ENCODE results near the gene MOCS3.

MOCS3 gene

DNA sequence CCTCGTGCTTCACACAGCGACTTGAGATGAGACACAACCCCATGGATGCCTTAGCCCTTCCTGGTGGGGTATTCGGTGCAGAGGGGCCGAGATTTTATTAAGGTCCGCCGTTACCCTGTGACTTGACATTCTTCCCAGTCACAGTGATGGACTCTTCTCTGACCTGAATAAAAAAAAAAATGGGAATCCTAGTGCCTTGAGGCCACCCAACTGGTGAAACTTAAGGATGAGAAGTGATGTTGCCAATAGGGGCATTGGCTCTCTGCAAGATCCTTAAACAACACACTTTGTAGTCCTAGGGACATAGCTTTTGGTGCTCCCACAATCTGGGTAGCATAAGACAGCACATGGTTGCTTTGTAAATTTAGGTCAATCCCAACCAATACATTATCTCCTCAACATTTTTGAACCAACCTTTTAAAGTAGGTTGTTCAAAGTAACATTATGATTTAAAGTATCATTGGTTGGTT lies 26.6 kb upstream of the MOCS3 start:
- 64 to 81% methylated on average over 2 to 6 of the region's 6 CpGs for WGBS, 2 experiments (ENCODE audit: insufficient coverage in 2 of 2)
- H3K36me3 ChIP-seq (ENCODE audit: control insufficient read depth, insufficient read depth, low read length), result peaks cover 51% of the 10 kb centered on the region
- no peaks in the 10 kb centered on the region for H3K9me3 ChIP-seq (ENCODE audit: control insufficient read depth, low read length)
- peak overlapping the region; percentile 98 for H3K27ac ChIP-seq (ENCODE audit: low read depth, low read length, severe bottlenecking)
- H3K4me1 ChIP-seq (ENCODE audit: control insufficient read depth, insufficient read depth, low read length, poor library complexity, severe bottlenecking), result peaks cover 4% of the 10 kb centered on the region
- H3K4me3 ChIP-seq (ENCODE audit: extremely low read depth, insufficient read depth, low read length, poor library complexity, severe bottlenecking), result peak overlapping the region; percentile 39

DNA sequence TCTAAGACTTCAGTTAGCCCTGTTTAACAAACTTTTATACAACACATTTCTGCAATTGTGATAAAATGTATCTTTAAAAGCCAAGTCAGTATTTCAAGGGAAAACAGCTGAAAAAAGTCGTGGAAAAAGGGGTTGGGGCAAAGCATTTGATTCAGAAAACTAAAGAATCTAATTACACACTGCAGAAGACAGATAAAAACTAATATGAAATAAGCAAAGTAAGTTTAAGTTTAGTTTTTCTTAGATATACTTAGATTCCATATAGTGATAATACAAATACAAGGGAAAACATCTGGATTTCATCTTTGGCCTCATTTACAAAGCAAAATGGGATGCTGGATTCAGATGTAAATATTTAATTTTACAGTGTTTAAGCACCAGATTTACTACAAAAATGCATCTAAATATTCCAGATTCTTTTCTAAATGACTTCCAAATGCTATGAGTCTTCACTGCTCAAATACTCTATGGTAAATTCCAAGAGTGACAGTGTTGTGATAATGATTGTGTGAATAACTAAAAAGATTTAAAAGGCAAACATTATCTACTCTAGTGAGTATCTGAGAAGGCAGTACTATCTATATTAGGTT lies 25.8 kb upstream of the MOCS3 start:
- no peak overlapping the region for H3K27ac ChIP-seq (ENCODE audit: low read depth, low read length, severe bottlenecking)
- H3K4me1 ChIP-seq (ENCODE audit: control insufficient read depth, insufficient read depth, low read length, poor library complexity, severe bottlenecking), result peaks cover 4% of the 10 kb centered on the region
- no peaks in the 10 kb centered on the region for H3K9me3 ChIP-seq (ENCODE audit: control insufficient read depth, low read length)
- WGBS, 2 experiments (ENCODE audit: insufficient coverage in 2 of 2), result no CpG with 5 or more reads among the region's 1 CpG
- H3K36me3 ChIP-seq (ENCODE audit: control insufficient read depth, insufficient read depth, low read length), result peaks cover 52% of the 10 kb centered on the region
- no peak overlapping the region for H3K4me3 ChIP-seq (ENCODE audit: extremely low read depth, insufficient read depth, low read length, poor library complexity, severe bottlenecking)

DNA sequence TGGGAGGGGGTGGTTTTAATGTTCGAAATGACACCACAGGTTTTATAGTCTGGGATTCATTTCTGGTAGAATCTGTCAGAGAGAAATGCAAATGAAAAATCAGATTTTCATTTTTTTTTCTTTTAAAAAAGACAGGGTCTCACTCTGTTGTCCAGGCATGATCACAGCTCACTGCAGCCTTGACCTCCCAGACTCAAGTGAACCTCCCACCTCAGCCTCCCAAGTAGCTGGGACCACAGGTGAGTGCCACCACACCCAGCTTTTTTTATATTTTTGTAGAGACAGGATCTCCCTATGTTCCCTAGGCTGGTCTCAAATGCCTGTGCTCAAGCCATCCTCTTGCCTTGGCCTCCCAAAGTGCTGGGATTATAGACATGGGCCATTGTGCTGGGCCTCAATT lies 25.0 kb upstream of the MOCS3 start:
- peaks cover 47% of the 10 kb centered on the region for H3K36me3 ChIP-seq (ENCODE audit: control insufficient read depth, insufficient read depth, low read length)
- 100% methylated on average over 1 of the region's 1 CpG for WGBS, 2 experiments (ENCODE audit: insufficient coverage in 2 of 2)

DNA sequence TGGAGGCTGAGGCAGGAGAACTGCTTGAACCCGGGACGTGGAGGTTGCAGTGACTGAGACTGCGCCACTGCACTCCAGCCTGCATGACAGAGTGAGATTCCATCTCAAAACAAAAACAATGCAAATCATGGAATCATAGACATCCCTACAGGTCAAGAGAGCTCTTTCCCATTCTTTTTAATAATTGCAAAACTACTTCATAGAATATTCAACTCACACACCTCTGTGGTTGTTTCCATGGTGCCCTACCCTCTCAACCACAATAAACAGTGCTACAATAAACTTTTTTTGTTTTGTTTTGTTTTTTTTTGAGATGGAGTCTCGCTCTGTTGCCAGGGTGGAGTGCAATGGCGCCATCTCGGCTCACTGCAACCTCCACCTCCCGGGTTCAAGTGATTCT lies 15.5 kb upstream of the MOCS3 start:
- Histone ChIP-seq H3K4me1 (ENCODE audit: control insufficient read depth, insufficient read depth, low read length, poor library complexity, severe bottlenecking) (no peaks in the 10 kb centered on the region), H3K36me3 (ENCODE audit: control insufficient read depth, insufficient read depth, low read length) (peaks cover 83% of the 10 kb centered on the region), H3K27ac (ENCODE audit: low read depth, low read length, severe bottlenecking) (no peak overlapping the region), H3K4me3 (ENCODE audit: extremely low read depth, insufficient read depth, low read length, poor library complexity, severe bottlenecking) (no peak overlapping the region), H3K9me3 (ENCODE audit: control insufficient read depth, low read length) (no peaks in the 10 kb centered on the region)
- WGBS, 2 experiments (ENCODE audit: insufficient coverage in 2 of 2), result 92 to 100% methylated on average over 5 to 7 of the region's 7 CpGs

More for the DNA sequence above, 25.0 kb upstream of the MOCS3 start:
- no peaks in the 10 kb centered on the region for H3K9me3 ChIP-seq (ENCODE audit: control insufficient read depth, low read length)
- H3K4me3 ChIP-seq (ENCODE audit: extremely low read depth, insufficient read depth, low read length, poor library complexity, severe bottlenecking), result no peak overlapping the region
- H3K4me1 ChIP-seq (ENCODE audit: control insufficient read depth, insufficient read depth, low read length, poor library complexity, severe bottlenecking), result peaks cover under 1% of the 10 kb centered on the region
- no peak overlapping the region for H3K27ac ChIP-seq (ENCODE audit: low read depth, low read length, severe bottlenecking)

DNA sequence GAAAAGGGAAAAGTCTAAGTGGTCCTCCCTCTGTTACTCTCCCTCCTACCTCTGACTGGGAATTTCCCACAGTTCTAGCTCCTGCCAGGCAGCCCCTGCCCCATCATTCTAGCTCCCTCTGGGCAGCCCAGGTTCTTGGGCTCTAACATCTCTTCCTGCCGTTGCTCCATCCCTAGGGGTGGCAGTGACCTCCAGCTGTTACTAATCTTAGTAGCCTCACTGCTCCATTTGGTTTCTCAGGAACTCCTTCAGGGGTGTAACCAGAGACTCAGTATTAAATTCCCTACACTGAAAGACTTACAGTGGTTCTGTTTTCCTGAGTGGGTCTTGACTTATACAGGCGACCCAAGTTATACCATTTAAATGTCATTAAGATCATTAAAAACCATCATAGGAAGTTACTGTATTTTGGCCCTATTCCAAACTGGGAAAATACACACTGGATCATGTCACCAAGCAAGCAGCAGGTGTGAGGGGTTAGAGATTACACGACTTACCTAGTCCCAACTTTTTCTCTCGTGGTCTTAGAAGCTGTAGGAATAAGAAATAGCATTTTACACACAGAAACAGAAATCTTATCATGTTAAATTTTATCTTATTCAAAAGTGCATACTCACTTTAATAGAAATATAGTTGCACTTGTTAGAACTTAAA lies 10.4 kb upstream of the MOCS3 start:
- H3K4me3 ChIP-seq (ENCODE audit: extremely low read depth, insufficient read depth, low read length, poor library complexity, severe bottlenecking), result no peak overlapping the region
- no peak overlapping the region for H3K27ac ChIP-seq (ENCODE audit: low read depth, low read length, severe bottlenecking)
- H3K9me3 ChIP-seq (ENCODE audit: control insufficient read depth, low read length), result no peaks in the 10 kb centered on the region
- H3K36me3 ChIP-seq (ENCODE audit: control insufficient read depth, insufficient read depth, low read length), result peaks cover 86% of the 10 kb centered on the region
- WGBS, 2 experiments (ENCODE audit: insufficient coverage in 2 of 2), result 100% methylated on average over 2 of the region's 4 CpGs; no CpG with 5 or more reads in 1 of the 2 experiments
- no peaks in the 10 kb centered on the region for H3K4me1 ChIP-seq (ENCODE audit: control insufficient read depth, insufficient read depth, low read length, poor library complexity, severe bottlenecking)

DNA sequence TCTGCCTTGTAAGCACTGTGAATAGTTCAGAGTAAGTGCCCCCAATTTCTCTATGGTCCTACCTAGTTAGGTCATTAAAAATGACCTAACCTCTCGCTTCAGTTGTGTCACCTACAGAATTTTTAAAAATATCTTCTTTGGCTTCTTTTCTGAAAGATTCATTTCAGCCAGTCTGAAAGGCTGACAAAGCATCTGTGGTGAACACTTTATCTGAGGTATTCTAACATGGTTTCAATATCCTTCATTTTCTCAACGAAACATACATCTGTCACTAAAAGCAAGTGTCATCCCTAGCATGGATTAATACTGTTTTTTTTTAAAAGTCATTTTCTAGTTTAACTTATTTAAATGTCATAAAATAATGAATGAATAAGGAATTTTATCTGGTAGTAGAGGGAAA lies 5.4 kb upstream of the MOCS3 start:
- no peaks in the 10 kb centered on the region for H3K9me3 ChIP-seq (ENCODE audit: control insufficient read depth, low read length)
- H3K36me3 ChIP-seq (ENCODE audit: control insufficient read depth, insufficient read depth, low read length), result peaks cover 60% of the 10 kb centered on the region
- no peak overlapping the region for H3K27ac ChIP-seq (ENCODE audit: low read depth, low read length, severe bottlenecking)
- no peak overlapping the region for H3K4me3 ChIP-seq (ENCODE audit: extremely low read depth, insufficient read depth, low read length, poor library complexity, severe bottlenecking)
- 100% methylated on average over 1 to 2 of the region's 2 CpGs for WGBS, 2 experiments (ENCODE audit: insufficient coverage in 2 of 2)
- H3K4me1 ChIP-seq (ENCODE audit: control insufficient read depth, insufficient read depth, low read length, poor library complexity, severe bottlenecking), result no peaks in the 10 kb centered on the region

DNA sequence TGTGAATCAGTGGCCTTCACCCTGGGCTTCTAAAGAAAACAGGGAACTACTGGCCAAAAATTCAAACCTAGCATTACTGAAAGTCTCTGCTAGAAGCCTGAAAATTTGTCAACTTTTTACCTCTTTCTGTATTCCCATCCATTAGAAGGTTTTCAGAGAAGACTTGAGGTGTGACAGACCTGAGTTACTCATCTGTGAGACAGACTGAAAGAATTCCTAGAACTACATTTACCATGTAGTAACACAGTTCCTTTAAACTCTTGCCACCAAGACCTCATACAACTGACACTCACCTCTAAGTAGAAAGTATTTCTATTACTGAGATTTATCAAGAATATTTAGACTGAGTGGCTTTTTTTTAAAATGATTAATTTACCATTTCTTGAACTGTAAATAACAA lies 4.8 kb upstream of the MOCS3 start:
- Histone ChIP-seq H3K27ac (ENCODE audit: low read depth, low read length, severe bottlenecking) (no peak overlapping the region), H3K4me1 (ENCODE audit: control insufficient read depth, insufficient read depth, low read length, poor library complexity, severe bottlenecking) (no peaks in the 10 kb centered on the region), H3K36me3 (ENCODE audit: control insufficient read depth, insufficient read depth, low read length) (peaks cover 54% of the 10 kb centered on the region), H3K4me3 (ENCODE audit: extremely low read depth, insufficient read depth, low read length, poor library complexity, severe bottlenecking) (no peak overlapping the region), H3K9me3 (ENCODE audit: control insufficient read depth, low read length) (no peaks in the 10 kb centered on the region)

DNA sequence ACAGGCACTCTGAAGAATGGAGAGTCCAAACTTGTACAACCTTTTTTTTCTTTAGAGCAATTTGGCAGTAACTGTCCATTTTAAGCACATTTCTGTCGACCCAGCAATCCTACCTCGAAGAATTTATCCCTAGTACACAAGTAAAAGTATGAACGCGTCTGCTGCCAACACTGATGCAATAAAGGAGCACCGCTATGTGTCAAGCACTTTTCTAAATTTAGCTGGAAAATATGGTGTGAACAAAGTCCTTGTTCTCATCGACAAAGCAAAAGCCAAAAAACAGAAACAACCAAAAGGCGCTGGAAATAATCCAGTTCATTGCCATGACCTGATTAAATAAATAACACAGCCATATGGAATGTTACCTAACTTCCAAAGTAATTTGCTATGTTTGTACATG lies 1.3 kb upstream of the MOCS3 start:
- WGBS, 2 experiments (ENCODE audit: insufficient coverage in 2 of 2), result 26 to 48% methylated on average over 3 of the region's 7 CpGs
- H3K4me3 ChIP-seq (ENCODE audit: extremely low read depth, insufficient read depth, low read length, poor library complexity, severe bottlenecking), result peak overlapping the region; percentile 99
- H3K4me1 ChIP-seq (ENCODE audit: control insufficient read depth, insufficient read depth, low read length, poor library complexity, severe bottlenecking), result peaks cover 9% of the 10 kb centered on the region
- H3K36me3 ChIP-seq (ENCODE audit: control insufficient read depth, insufficient read depth, low read length), result peaks cover 47% of the 10 kb centered on the region
- peak overlapping the region; percentile 37 for H3K27ac ChIP-seq (ENCODE audit: low read depth, low read length, severe bottlenecking)
- H3K9me3 ChIP-seq (ENCODE audit: control insufficient read depth, low read length), result no peaks in the 10 kb centered on the region

DNA sequence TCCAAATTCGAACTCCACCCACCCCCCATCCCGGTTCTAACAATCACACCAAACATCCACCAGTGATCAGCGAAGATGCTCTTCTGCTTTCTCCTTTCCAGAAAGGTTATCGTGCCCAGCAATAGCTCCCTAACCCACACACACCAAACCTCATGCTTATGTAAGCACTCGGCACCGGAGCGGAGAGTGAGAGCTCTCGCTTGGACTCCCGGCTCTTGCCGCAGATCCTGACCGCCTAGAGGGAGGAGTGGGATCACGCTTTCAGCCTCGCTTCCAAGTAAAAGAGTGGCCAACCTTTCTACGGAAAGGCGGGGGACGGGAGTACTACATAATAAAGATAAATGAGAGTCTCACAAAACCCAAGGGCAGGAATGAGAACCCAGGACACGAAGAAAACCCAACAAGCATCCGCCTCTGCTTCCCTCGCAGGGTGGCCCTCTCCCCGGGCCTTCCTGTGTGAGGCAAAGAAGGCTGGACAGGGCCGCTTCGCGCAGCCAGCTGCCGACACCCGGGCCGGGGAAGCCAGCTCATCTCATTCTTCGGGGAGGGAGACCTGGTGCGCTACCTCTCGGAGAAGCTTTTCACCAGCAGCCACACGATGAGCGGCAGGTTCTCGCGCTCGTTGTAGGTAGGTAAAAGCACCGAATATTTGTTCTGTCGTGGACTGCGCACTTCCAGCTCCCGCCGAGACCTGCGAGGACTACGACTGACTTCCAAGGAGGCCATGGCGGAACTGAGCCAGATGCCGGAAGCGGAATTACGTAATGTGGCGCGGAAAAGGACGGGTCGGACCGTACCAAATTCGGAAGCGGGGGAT lies 612 bp upstream of the MOCS3 start, which contains the start of gene DPM1:
Gene DPM1 (minus strand): TSS at position 735 of the 817 bp plus-strand sequence. CDS start 9 bp downstream, at position 726.
- Histone ChIP-seq H3K4me3 (ENCODE audit: extremely low read depth, insufficient read depth, low read length, poor library complexity, severe bottlenecking) (peak within 1 kb of the TSS; percentile 99), H3K9me3 (ENCODE audit: control insufficient read depth, low read length) (no peaks in the 10 kb centered on the region), H3K27ac (ENCODE audit: low read depth, low read length, severe bottlenecking) (peak within 1 kb of the TSS; percentile 95), H3K4me1 (ENCODE audit: control insufficient read depth, insufficient read depth, low read length, poor library complexity, severe bottlenecking) (peaks cover 9% of the 10 kb centered on the region), H3K36me3 (ENCODE audit: control insufficient read depth, insufficient read depth, low read length) (peaks cover 46% of the 10 kb centered on the region)
- WGBS, 2 experiments (ENCODE audit: insufficient coverage in 2 of 2), result 0 to 1% methylated on average over 26 to 42 of the region's 52 CpGs

DNA sequence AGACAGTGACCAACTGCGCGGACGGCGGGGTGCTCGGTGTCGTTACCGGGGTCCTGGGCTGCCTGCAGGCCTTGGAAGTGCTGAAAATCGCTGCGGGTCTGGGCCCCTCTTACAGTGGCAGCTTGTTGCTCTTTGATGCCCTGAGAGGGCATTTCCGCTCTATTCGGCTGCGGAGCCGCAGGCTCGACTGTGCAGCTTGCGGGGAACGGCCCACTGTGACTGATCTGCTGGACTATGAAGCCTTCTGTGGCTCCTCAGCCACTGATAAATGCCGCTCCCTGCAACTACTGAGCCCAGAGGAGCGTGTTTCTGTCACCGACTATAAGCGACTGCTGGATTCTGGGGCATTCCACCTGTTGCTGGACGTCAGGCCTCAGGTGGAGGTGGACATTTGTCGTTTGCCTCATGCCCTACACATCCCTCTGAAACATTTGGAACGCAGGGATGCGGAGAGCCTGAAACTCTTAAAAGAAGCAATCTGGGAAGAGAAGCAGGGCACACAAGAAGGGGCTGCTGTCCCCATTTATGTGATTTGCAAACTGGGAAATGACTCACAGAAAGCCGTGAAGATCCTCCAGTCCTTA lies 1.0 kb downstream of the MOCS3 start:
- 71 to 79% methylated on average over 24 of the region's 25 CpGs for WGBS, 2 experiments (ENCODE audit: insufficient coverage in 2 of 2)
- H3K27ac ChIP-seq (ENCODE audit: low read depth, low read length, severe bottlenecking), result peak overlapping the region; percentile 95

More for the DNA sequence above, 1.0 kb downstream of the MOCS3 start:
- Histone ChIP-seq H3K4me1 (ENCODE audit: control insufficient read depth, insufficient read depth, low read length, poor library complexity, severe bottlenecking) (peaks cover 9% of the 10 kb centered on the region), H3K9me3 (ENCODE audit: control insufficient read depth, low read length) (no peaks in the 10 kb centered on the region), H3K4me3 (ENCODE audit: extremely low read depth, insufficient read depth, low read length, poor library complexity, severe bottlenecking) (peak overlapping the region; percentile 99), H3K36me3 (ENCODE audit: control insufficient read depth, insufficient read depth, low read length) (peaks cover 33% of the 10 kb centered on the region)
